Measurements from ENCODE around the gene SGSM2.
A peak's percentile ranks its signal among the peaks of the same experiment; 100 is the strongest.

GRCh38 chr17:2388020-2388682 is 50.9 kb downstream of the SGSM2 start:
- no peak for TF ChIP-seq CTCF (IDR thresholded peaks at IDR 0.05 in 8 of 11, conservative IDR thresholded peaks at IDR 0.05 in 3 of 11)
- TF ChIP-seq POLR2A (IDR thresholded peaks at IDR 0.05), result no peak
- peak in 1 of 3 donors; percentile 50 for TF ChIP-seq POLR2AphosphoS5 (IDR thresholded peaks at IDR 0.05)
